K562 (cell line): ENCODE measurements around the gene ITPKA.

Source experiments
- EZH2 ChIP-seq: IDR thresholded peaks from 2 replicates; pipeline ENCODE4 v1.6.1; 2012; ENCODE audit warnings: low read depth, mild to moderate bottlenecking, inconsistent platforms, low read length, borderline replicate concordance
- MTA3 ChIP-seq: fragments of 450-650 bp; formaldehyde crosslinking; IDR thresholded peaks from 2 replicates; pipeline ENCODE4 v1.6.1; 2017; ENCODE audit warnings: mild to moderate bottlenecking, borderline replicate concordance
- RBM17 ChIP-seq: fragments of 200-400 bp; formaldehyde crosslinking; IDR thresholded peaks from 2 replicates; pipeline ENCODE4 v1.6.1; 2017; ENCODE audit warnings: low read depth, mild to moderate bottlenecking, low read length, borderline replicate concordance

GRCh38 chr15:41484937-41485625 lies 8.6 kb upstream of the ITPKA start:
- no peak for TF ChIP-seq MTA3
- TF ChIP-seq EZH2, result no peak
- TF ChIP-seq RBM17, result no peak
